H1 (cell line): Measurements from ENCODE around the gene TEAD1. TPM values are rescaled to one million over a fixed set of nuclear protein-coding genes. Genes with fewer than 3 reads are reported as not detected.

Experiments used
- CTCF ChIA-PET: fragments of 300-600 bp; sonication (Branson Sonifier 250); formaldehyde crosslinking; loops from one replicate; lab custom pipeline; 2021; ENCODE audit not compliant: partially characterized antibody; lab: Charles Lee
- POLR2A ChIA-PET: fragments of 300-600 bp; sonication (Branson Sonifier 250); formaldehyde crosslinking; loops from one replicate; lab custom pipeline; 2021; ENCODE audit warnings: inconsistent platforms; ENCODE audit not compliant: partially characterized antibody; lab: Charles Lee
- DNase-seq, 2 experiments: peaks; one replicate each; pipeline versions ENCODE4 v3.0.0 to v3.0.0-alpha.2; 2010 to 2022; ENCODE audit warnings: low spot score in 2 of 2, low read depth in 1 of 2, mixed read lengths in 1 of 2
- FAIRE-seq: peaks from 2 replicates; lab custom pipeline; 2011; peaks lifted over from hg19 to GRCh38; lab: Jason Lieb, UNC
- H2AFZ ChIP-seq: 2 replicates; pipeline ENCODE4 v1.8.1; 2012; ENCODE audit warnings: low read length, inconsistent platforms
- H2AK5ac ChIP-seq: 2 replicates; pipeline ENCODE4 v1.6.1; 2013; ENCODE audit warnings: low read depth, low read length
- H2BK120ac ChIP-seq: replicated peaks from 2 replicates; pipeline ENCODE3; 2013; ENCODE audit warnings: low read depth, low read length, inconsistent platforms
- H2BK12ac ChIP-seq: 2 replicates; pipeline ENCODE4 v1.6.1; 2013; ENCODE audit warnings: low read depth, low read length
- H2BK15ac ChIP-seq: 2 replicates; pipeline ENCODE4 v1.6.1; 2013; ENCODE audit warnings: low read length
- H2BK20ac ChIP-seq: 2 replicates; pipeline ENCODE4 v1.6.1; 2013; ENCODE audit warnings: low read length
- H2BK5ac ChIP-seq: 2 replicates; pipeline ENCODE4 v1.6.1; 2013; ENCODE audit warnings: low read depth, low read length
- H3K14ac ChIP-seq: 2 replicates; pipeline ENCODE4 v1.6.1; 2013; ENCODE audit warnings: inconsistent platforms; ENCODE audit not compliant: insufficient read length
- H3K18ac ChIP-seq: 2 replicates; pipeline ENCODE4 v1.6.1; 2013; ENCODE audit warnings: low read length; ENCODE audit errors: extremely low read depth
- H3K23ac ChIP-seq: 2 replicates; pipeline ENCODE4 v1.6.1; 2013; ENCODE audit warnings: inconsistent platforms; ENCODE audit not compliant: insufficient read length
- H3K23me2 ChIP-seq: 2 replicates; pipeline ENCODE4 v1.6.1; 2013; ENCODE audit warnings: low read depth, low read length
- H3K27ac ChIP-seq: 2 replicates; pipeline ENCODE4 v1.6.1; 2011; ENCODE audit warnings: low read depth, low read length, inconsistent platforms
- H3K27me3 ChIP-seq, 4 experiments: replicated peaks in 1 of 4; 1 replicate in 1 of 4; 2 replicates in 3 of 4; pipeline versions ENCODE4 v1.6.1 to v1.8.1; 2011 to 2013; ENCODE audit warnings: low read length in 3 of 4, mild to moderate bottlenecking in 3 of 4, inconsistent platforms in 2 of 4, mixed read lengths in 2 of 4, moderate library complexity in 1 of 4; ENCODE audit not compliant: control insufficient read depth in 3 of 4, insufficient read depth in 3 of 4; ENCODE audit errors: extremely low read depth in 1 of 4
- H3K36me3 ChIP-seq, 4 experiments: 2 replicates each; pipeline versions ENCODE4 v1.6.1 to v1.8.1; 2011 to 2013; ENCODE audit warnings: mild to moderate bottlenecking in 4 of 4, low read length in 3 of 4, moderate library complexity in 2 of 4, control low read depth in 1 of 4, inconsistent platforms in 1 of 4; ENCODE audit not compliant: insufficient read depth in 4 of 4, control insufficient read depth in 2 of 4
- H3K4ac ChIP-seq: replicated peaks from 2 replicates; pipeline ENCODE3; 2013; ENCODE audit warnings: low read length, low read depth, mixed read lengths, inconsistent platforms; ENCODE audit not compliant: insufficient read length
- H3K4me1 ChIP-seq, 4 experiments: replicated peaks in 1 of 4; 1 replicate in 1 of 4; 2 replicates in 3 of 4; pipeline versions ENCODE4 v1.6.1 to v1.8.1; 2011 to 2013; ENCODE audit warnings: low read length in 3 of 4, inconsistent platforms in 2 of 4, mixed read lengths in 1 of 4; ENCODE audit not compliant: insufficient read depth in 4 of 4, control insufficient read depth in 3 of 4
- H3K4me2 ChIP-seq, 2 experiments: 2 replicates each; pipeline versions ENCODE4 v1.6.1 to v1.8.1; 2011 to 2013; ENCODE audit warnings: low read depth in 2 of 2, low read length in 2 of 2, control low read depth in 1 of 2, inconsistent platforms in 1 of 2, mild to moderate bottlenecking in 1 of 2; ENCODE audit not compliant: insufficient read depth in 1 of 2
- H3K4me3 ChIP-seq, 4 experiments: fragments of 200-600, 300-600 bp in 1 of 4; sonication (generic), shearing (Covaris generic), sonication (Bioruptor Twin) in 1 of 4; 2 replicates each; pipeline versions ENCODE4 v1.5.1 to v1.8.1; 2011 to 2016; ENCODE audit warnings: low read length in 4 of 4, low read depth in 3 of 4, control low read depth in 2 of 4, inconsistent platforms in 2 of 4, mild to moderate bottlenecking in 2 of 4, mixed read lengths in 1 of 4, moderate library complexity in 1 of 4; ENCODE audit not compliant: insufficient read depth in 2 of 4; ENCODE audit errors: extremely low read depth in 1 of 4
- H3K56ac ChIP-seq: replicated peaks from 2 replicates; pipeline ENCODE3; 2013; ENCODE audit warnings: low read depth, mild to moderate bottlenecking, mixed read lengths, low read length, inconsistent platforms; ENCODE audit not compliant: insufficient read length
- H3K79me1 ChIP-seq: 2 replicates; pipeline ENCODE4 v1.6.1; 2013; ENCODE audit warnings: low read depth, low read length, control low read depth
- H3K79me2 ChIP-seq, 2 experiments: 2 replicates each; pipeline versions ENCODE4 v1.6.1 to v1.8.1; 2012 to 2013; ENCODE audit warnings: low read length in 2 of 2, mild to moderate bottlenecking in 2 of 2, inconsistent platforms in 1 of 2; ENCODE audit not compliant: insufficient read depth in 2 of 2, control insufficient read depth in 1 of 2
- H3K9ac ChIP-seq, 4 experiments: replicated peaks in 1 of 4; 1 replicate in 1 of 4; 2 replicates in 3 of 4; pipeline versions ENCODE4 v1.6.1 to v1.8.1; 2011 to 2013; ENCODE audit warnings: low read depth in 3 of 4, low read length in 3 of 4, control low read depth in 2 of 4, mild to moderate bottlenecking in 2 of 4, moderate library complexity in 2 of 4, inconsistent platforms in 1 of 4; ENCODE audit errors: extremely low read depth in 1 of 4
- H3K9me3 ChIP-seq, 2 experiments: 2 replicates each; pipeline versions ENCODE4 v1.6.1 to v1.8.1; 2012 to 2013; ENCODE audit warnings: mild to moderate bottlenecking in 2 of 2, moderate library complexity in 2 of 2, control low read depth in 1 of 2, inconsistent platforms in 1 of 2, low read depth in 1 of 2, low read length in 1 of 2, mixed read lengths in 1 of 2; ENCODE audit not compliant: insufficient read depth in 2 of 2
- H4K20me1 ChIP-seq, 2 experiments: replicated peaks in 1 of 2; 2 replicates each; pipeline versions ENCODE3 to v1.8.1; 2011 to 2013; ENCODE audit warnings: inconsistent platforms in 2 of 2, low read length in 2 of 2, mild to moderate bottlenecking in 1 of 2; ENCODE audit not compliant: insufficient read depth in 2 of 2, control insufficient read depth in 1 of 2
- H4K5ac ChIP-seq: 2 replicates; pipeline ENCODE4 v1.6.1; 2013; ENCODE audit warnings: low read length, low read depth, mixed read lengths, inconsistent platforms; ENCODE audit not compliant: insufficient read length
- H4K8ac ChIP-seq: 2 replicates; pipeline ENCODE4 v1.8.0; 2013; ENCODE audit warnings: mild to moderate bottlenecking, moderate library complexity, low read length, inconsistent platforms; ENCODE audit not compliant: insufficient read depth; ENCODE audit errors: extremely low read depth
- H4K91ac ChIP-seq: replicated peaks from 2 replicates; pipeline ENCODE3; 2013; ENCODE audit warnings: low read length, mixed read lengths, inconsistent platforms; ENCODE audit not compliant: insufficient read length
- POLR2A ChIP-seq, 2 experiments: IDR thresholded peaks; 1 replicate in 1 of 2; 2 replicates in 1 of 2; pipeline ENCODE4 v1.6.1; 2011; ENCODE audit warnings: low read depth in 2 of 2, low read length in 2 of 2, mild to moderate bottlenecking in 2 of 2; ENCODE audit errors: control extremely low read depth in 1 of 2
- SAP30 ChIP-seq: fragments of 300-600 bp; sonication (generic); IDR thresholded peaks from 2 replicates; pipeline ENCODE4 v1.7.1; 2012; ENCODE audit warnings: low read length, moderate library complexity, mild to moderate bottlenecking, inconsistent platforms; ENCODE audit not compliant: insufficient read depth, insufficient replicate concordance
- WGBS, 2 experiments: shearing (Covaris generic) in 1 of 2; methylation state at CpG; one replicate each; pipeline versions ENCODE4 v1.1.6 to v1.1.7; 2013 to 2015; ENCODE audit warnings: low lambda C conversion rate in 2 of 2, mixed read lengths in 2 of 2, inconsistent platforms in 1 of 2, low coverage in 1 of 2, missing lambda C conversion rate in 1 of 2; ENCODE audit not compliant: insufficient replicate concordance in 2 of 2, insufficient coverage in 1 of 2, insufficient read length in 1 of 2; ENCODE audit errors: extremely low coverage in 1 of 2, missing lambda C conversion rate in 1 of 2; 5-methylcytosine and 5-hydroxymethylcytosine counted together
- polyA plus RNA-seq, 7 experiments: library from polyadenylated mRNA; depleted of rRNA in 3 of 7; stranded (reverse) in 5 of 7; unstranded in 2 of 7; fragments of >200 nt in 5 of 7; fragments of 200-250 nt in 2 of 7; gene quantifications; 1 replicate in 5 of 7; 2 replicates in 1 of 7; 4 replicates in 1 of 7; pipeline versions ENCODE4 v1.2.1 to v1.2.3, GENCODE V29; 2011 to 2013; ENCODE audit warnings: missing spikeins in 2 of 7, mixed read lengths in 2 of 7
- total RNA-seq: library from RNA; stranded (reverse); fragmentation: NEBNext Ultra II Directional; extraction: Animal tissue kit (Norgen Biotek cat#: 25700); gene quantifications from 2 replicates; pipeline ENCODE4 v1.2.1, GENCODE V29; 2021

The TEAD1 gene
- total and polyA plus RNA-seq, 2 of the 8 experiments (the other 6 are each of a cell fraction or from before 2014, with no cell fraction given) = 15.6 to 67.4 TPM

- H2AK5ac ChIP-seq = no peak overlapping the region
Measured at GRCh38 chr11:12863605-12864121, 189.4 kb downstream of the TEAD1 start.

More at GRCh38 chr11:12863605-12864121, 189.4 kb downstream of the TEAD1 start:
- peak overlapping the region in 3 of 4 experiments; percentile 16 to 50 (median 21); a peak in 4 of 8 replicates for H3K4me3 ChIP-seq
- H2BK15ac ChIP-seq = no peak overlapping the region
- no peaks in the 10 kb centered on the region for H3K79me1 ChIP-seq
- no peaks in the 10 kb centered on the region for H3K9me3 ChIP-seq
- DNase-seq (no peak), FAIRE-seq (no peak)
- H3K4ac ChIP-seq = no peak overlapping the region
- H2BK12ac ChIP-seq = peak overlapping the region; percentile 90; the same call in 1 of the 2 replicates
- peaks cover 6 to 29% (median 26%) of the 10 kb centered on the region in 4 experiments for H3K4me1 ChIP-seq
- H3K27me3 ChIP-seq = no peaks in the 10 kb centered on the region
- WGBS, 2 experiments = 12% methylated on average over 9 of the region's 9 CpGs; no CpG with 5 or more reads in 1 of the 2 experiments
- H3K23me2 ChIP-seq = peaks cover 3% of the 10 kb centered on the region
- H4K20me1 ChIP-seq = no peaks in the 10 kb centered on the region
- peak overlapping the region; percentile 62 to 85 for H3K4me2 ChIP-seq
- no peaks in the 10 kb centered on the region for H3K36me3 ChIP-seq
- POLR2A ChIA-PET = interaction anchor here (0.6 to 3.5 kb wide), 20 partner anchors 9 to 293 kb away, joined by 3 to 32 read pairs (median 4); partner anchors contain the start of gene TEAD1
- H3K27ac ChIP-seq = peak overlapping the region; percentile 95
- peak overlapping the region in 3 of 4 experiments; percentile 22 to 71 (median 58); a peak in 4 of 7 replicates for H3K9ac ChIP-seq
- peak overlapping the region; percentile 68 for H2BK20ac ChIP-seq
- peak overlapping the region; percentile 79 for H3K18ac ChIP-seq
- H3K79me2 ChIP-seq = peaks cover 0 to 37% of the 10 kb centered on the region in 2 experiments; a peak in 1 of 4 replicates
- H4K5ac ChIP-seq = peak overlapping the region; percentile 13
- peak overlapping the region; percentile 85 for H3K56ac ChIP-seq
- no peak overlapping the region for H3K23ac ChIP-seq
- no peak overlapping the region for H2AFZ ChIP-seq
- CTCF ChIA-PET = interaction anchor here (0.5 to 1.9 kb wide), 9 partner anchors 11 to 379 kb away, joined by 3 to 6 read pairs (median 4); no protein-coding TSS in a partner anchor
- peak overlapping the region; percentile 58 for H2BK120ac ChIP-seq
- H2BK5ac ChIP-seq = peak overlapping the region; percentile 99
- no peak overlapping the region for H3K14ac ChIP-seq
- peak; percentile 16 to 70; a peak in 2 of 3 replicates for TF ChIP-seq POLR2A (IDR thresholded peaks at IDR 0.05; ENCODE audit: control extremely low read depth in 1 of 2, low read depth in 2 of 2, low read length in 2 of 2)
- TF ChIP-seq SAP30 = no peak
- peak overlapping the region; percentile 12 for H4K91ac ChIP-seq
- H4K8ac ChIP-seq = no peak overlapping the region
